SK-N-MC (cell line): ENCODE results near the gene SIX5.

Experiments
- EZH2 ChIP-seq: fragments of 200-600 bp; sonication (generic); IDR thresholded peaks from one replicate; pipeline ENCODE4 v1.6.1; 2017; ENCODE audit warnings: antibody characterized with exemption
- POLR2AphosphoS5 ChIP-seq: IDR thresholded peaks from 2 replicates; pipeline ENCODE4 v1.6.1; 2012; ENCODE audit warnings: mild to moderate bottlenecking, low read depth, low read length, borderline replicate concordance

DNA sequence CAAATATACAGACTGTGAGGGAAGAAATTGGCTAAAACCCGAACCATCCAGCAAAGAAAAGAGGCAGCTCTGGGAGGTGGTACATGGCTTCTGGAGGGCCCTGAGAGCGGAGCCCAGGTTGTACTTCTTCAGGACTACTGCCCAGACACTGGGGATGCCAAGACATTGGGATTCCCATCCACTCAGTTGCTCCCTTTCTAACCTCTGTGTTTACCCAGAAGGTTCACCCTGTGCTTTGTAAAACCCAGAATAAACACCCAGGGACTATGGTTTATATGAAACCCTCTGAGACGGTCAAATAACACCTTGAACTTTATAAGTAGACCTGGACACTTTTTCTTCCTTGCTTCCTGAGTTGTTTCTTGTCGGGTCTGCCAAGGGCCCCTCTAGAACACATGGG, 26.1 kb downstream of the SIX5 start:
- TF ChIP-seq EZH2 (no peak), POLR2AphosphoS5 (no peak)
